Dermis microvascular lymphatic vessel endothelial cell (primary cell): Measurements from ENCODE around the gene FOXI2. TPM values are rescaled to one million over a fixed set of nuclear protein-coding genes. Genes with fewer than 3 reads are reported as not detected.

Source experiments
- DNase-seq, 2 donors: peaks; one replicate each; pipeline versions ENCODE4 v3.0.0 to v3.0.0-alpha.2; 2010; ENCODE audit warnings: low read depth in 2 of 2
- total RNA-seq: library from RNA; depleted of rRNA; stranded (reverse); fragments of >200 nt; gene quantifications from 2 replicates; pipeline ENCODE4 v1.2.1, GENCODE V29; 2014

FOXI2 gene
- total RNA-seq, 1 donor from 2014 or later: not detected

- no peak for DNase-seq
These were observed 6.2 kb downstream of the FOXI2 start for GRCh38 chr10:127743205-127743604.

- no peak for DNase-seq
These were observed 8.0 kb downstream of the FOXI2 start for GRCh38 chr10:127744956-127745355.

- no peak for DNase-seq
These were observed 8.9 kb downstream of the FOXI2 start for GRCh38 chr10:127745861-127746260.

GRCh38 chr10:127755753-127756152 is 18.8 kb downstream of the FOXI2 start:
- no peak for DNase-seq

GRCh38 chr10:127756264-127756663 is 19.3 kb downstream of the FOXI2 start:
- DNase-seq: no peak

GRCh38 chr10:127757033-127757432 is 20.0 kb downstream of the FOXI2 start:
- DNase-seq: peak in 1 of 2 donors; percentile 11

GRCh38 chr10:127759276-127759675 is 22.3 kb downstream of the FOXI2 start:
- DNase-seq: no peak

GRCh38 chr10:127762925-127763324 is 25.9 kb downstream of the FOXI2 start:
- no peak for DNase-seq

GRCh38 chr10:127774766-127775559 is 38.0 kb downstream of the FOXI2 start:
- DNase-seq: no peak

GRCh38 chr10:127776816-127777215 is 39.8 kb downstream of the FOXI2 start:
- no peak for DNase-seq

- no peak for DNase-seq
These were observed 44.4 kb downstream of the FOXI2 start for GRCh38 chr10:127781412-127781811.

GRCh38 chr10:127787873-127788272 is 50.9 kb downstream of the FOXI2 start:
- DNase-seq: no peak

- no peak for DNase-seq
These were observed 53.2 kb downstream of the FOXI2 start for GRCh38 chr10:127790066-127790624.

Other genes starting within 250 kb of the FOXI2 start
- gene NPS, start 187.9 kb upstream of the FOXI2 start, total RNA-seq: not detected in 2 replicates
- 0.13 and 0.25 TPM in 2 replicates for gene CLRN3, start 155.8 kb downstream of the FOXI2 start, total RNA-seq
- 117 and 240 TPM in 2 replicates for gene PTPRE, start 169.9 kb downstream of the FOXI2 start, total RNA-seq